Uterus (tissue), 2 donors: Measurements from ENCODE around the gene ABAT.

ENCODE experiments used
- CTCF ChIP-seq, 4 experiments: fragments of 200-600 bp in 2 of 4; fragments of 450-650 bp in 2 of 4; sonication (generic) in 2 of 4; IDR thresholded peaks; one replicate each; pipeline ENCODE4 v1.5.1; 2016 to 2019; ENCODE audit warnings: antibody characterized with exemption in 4 of 4, mild to moderate bottlenecking in 2 of 4, moderate library complexity in 1 of 4
- POLR2A ChIP-seq, 2 donors: fragments of 450-650 bp; IDR thresholded peaks; one replicate each; pipeline ENCODE4 v1.6.1; 2016; ENCODE audit warnings: antibody characterized with exemption in 2 of 2, mild to moderate bottlenecking in 1 of 2, moderate library complexity in 1 of 2

GRCh38 chr16:8670014-8670560 is 4.3 kb upstream of the ABAT start:
- TF ChIP-seq CTCF (IDR thresholded peaks at IDR 0.05) = no peak
- TF ChIP-seq POLR2A (IDR thresholded peaks at IDR 0.05) = no peak
